Measurements from ENCODE around the gene ZNF592. TPM values are rescaled to one million over a fixed set of nuclear protein-coding genes. Genes with fewer than 3 reads are reported as not detected.
A peak's percentile ranks its signal among the peaks of the same experiment; 100 is the strongest.

Gene ZNF592
- total and polyA plus RNA-seq, 2 of the 13 experiments (the other 11 are each of a cell fraction or from before 2014, with no cell fraction given): 8.2 to 9.8 TPM

- Histone ChIP-seq H4K20me1 (ENCODE audit: insufficient read depth, low read length) (no peaks in the 10 kb centered on the region), H2AFZ (ENCODE audit: low read length) (no peak overlapping the region), H3K79me2 (ENCODE audit: insufficient read depth, low read length) (no peaks in the 10 kb centered on the region), H3K36me3 (replicated peaks in 1 of 2; ENCODE audit: control insufficient read depth in 1 of 2, insufficient read depth in 2 of 2, low read length in 2 of 2) (no peaks in the 10 kb centered on the region), H3K27me3 (ENCODE audit: control insufficient read depth in 1 of 2, insufficient read depth in 2 of 2, low read length in 2 of 2) (no peaks in the 10 kb centered on the region; a peak in 2 of 5 replicates), H3K9me3 (ENCODE audit: low read length) (no peaks in the 10 kb centered on the region), H3K27ac (ENCODE audit: extremely low read length, insufficient read depth, low read length) (no peak overlapping the region), H3K4me1 (ENCODE audit: insufficient read depth, low read length) (peaks cover 42% of the 10 kb centered on the region), H3K9ac (ENCODE audit: insufficient read depth, low read depth, low read length) (no peak overlapping the region), H3K4me2 (ENCODE audit: low read depth, low read length) (peak overlapping the region; percentile 63), H3K4me3 (replicated peaks in 1 of 3; ENCODE audit: insufficient read depth in 1 of 3, low read depth in 2 of 3, low read length in 3 of 3) (0 out of 6 replicates have a peak overlapping the region, but pooled peaks of 1 of the 3 experiments have one; percentile 36)
- intact Hi-C loops (cut with micrococcal nuclease; ENCODE audit: unreplicated experiment) (loop anchor here (1.0 to 10.0 kb wide), 2 partner anchors 48 to 102 kb away; no protein-coding TSS in a partner anchor), in situ Hi-C loops (cut with HindIII; ENCODE audit: extremely low pct_ligation_motif_present, low pct_unique_long_range_greater_than_20kb) (loop anchor here (5.0 to 25.0 kb wide), 3 partner anchors 101 to 336 kb away; no protein-coding TSS in a partner anchor)
- WGBS (ENCODE audit: low lambda C conversion rate): 2% methylated on average over 6 of the region's 6 CpGs
- DNase-seq (ENCODE audit: low spot score): peak; percentile 48
- FAIRE-seq: peak; percentile 71
- ChIA-PET CTCF (ENCODE audit: low intra/inter-chr PET ratio, low total read pairs) (interaction anchor here (0.6 to 2.2 kb wide), 4 partner anchors 19 to 108 kb away, joined by 3 to 14 read pairs (median 4); no protein-coding TSS in a partner anchor), POLR2A (no interaction called here)
- peak; percentile 89 for ATAC-seq
- no TSS peak for BruUV-seq (replicated peaks)
- TF ChIP-seq ZBTB39 (CRISPR knock-in tag; IDR thresholded peaks at IDR 0.05) (no peak), FOSL2 (CRISPR knock-in tag; IDR thresholded peaks at IDR 0.05) (peak; percentile 18; the same call in 1 of the 2 replicates), TBP (CRISPR knock-in tag; IDR thresholded peaks at IDR 0.05) (no peak), RFXAP (CRISPR knock-in tag; IDR thresholded peaks at IDR 0.05; ENCODE audit: borderline replicate concordance) (0 out of 2 replicates have a peak, but pooled peaks have one; percentile 54), SOX13 (IDR thresholded peaks at IDR 0.05) (no peak), SOX13 (CRISPR knock-in tag; conservative IDR thresholded peaks at IDR 0.05 in 1 of 2, IDR thresholded peaks at IDR 0.05 in 1 of 2) (0 out of 4 replicates have a peak, but pooled peaks of 1 of the 2 experiments have one; percentile 17), ZNF121 (CRISPR knock-in tag; IDR thresholded peaks at IDR 0.05) (no peak), ZNF274 (CRISPR knock-in tag; IDR thresholded peaks at IDR 0.05) (0 out of 2 replicates have a peak, but pooled peaks have one; percentile 38), FOXP4 (CRISPR knock-in tag; IDR thresholded peaks at IDR 0.05) (0 out of 2 replicates have a peak, but pooled peaks have one; percentile 32), JUN (CRISPR knock-in tag; IDR thresholded peaks at IDR 0.05) (no peak)
- TF ChIP-seq, protein P1, sequence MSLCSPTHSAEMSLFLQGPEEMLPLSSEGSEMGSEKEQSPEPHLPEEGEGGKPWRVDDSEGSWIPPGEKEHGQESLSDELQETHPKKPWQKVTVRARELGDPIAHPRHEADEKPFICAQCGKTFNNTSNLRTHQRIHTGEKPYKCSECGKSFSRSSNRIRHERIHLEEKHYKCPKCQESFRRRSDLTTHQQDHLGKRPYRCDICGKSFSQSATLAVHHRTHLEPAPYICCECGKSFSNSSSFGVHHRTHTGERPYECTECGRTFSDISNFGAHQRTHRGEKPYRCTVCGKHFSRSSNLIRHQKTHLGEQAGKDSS (CRISPR knock-in tag; IDR thresholded peaks at IDR 0.05; ENCODE audit: borderline replicate concordance, low read depth): 0 out of 2 replicates have a peak, but pooled peaks have one; percentile 63
- TF ChIP-seq, protein P2, sequence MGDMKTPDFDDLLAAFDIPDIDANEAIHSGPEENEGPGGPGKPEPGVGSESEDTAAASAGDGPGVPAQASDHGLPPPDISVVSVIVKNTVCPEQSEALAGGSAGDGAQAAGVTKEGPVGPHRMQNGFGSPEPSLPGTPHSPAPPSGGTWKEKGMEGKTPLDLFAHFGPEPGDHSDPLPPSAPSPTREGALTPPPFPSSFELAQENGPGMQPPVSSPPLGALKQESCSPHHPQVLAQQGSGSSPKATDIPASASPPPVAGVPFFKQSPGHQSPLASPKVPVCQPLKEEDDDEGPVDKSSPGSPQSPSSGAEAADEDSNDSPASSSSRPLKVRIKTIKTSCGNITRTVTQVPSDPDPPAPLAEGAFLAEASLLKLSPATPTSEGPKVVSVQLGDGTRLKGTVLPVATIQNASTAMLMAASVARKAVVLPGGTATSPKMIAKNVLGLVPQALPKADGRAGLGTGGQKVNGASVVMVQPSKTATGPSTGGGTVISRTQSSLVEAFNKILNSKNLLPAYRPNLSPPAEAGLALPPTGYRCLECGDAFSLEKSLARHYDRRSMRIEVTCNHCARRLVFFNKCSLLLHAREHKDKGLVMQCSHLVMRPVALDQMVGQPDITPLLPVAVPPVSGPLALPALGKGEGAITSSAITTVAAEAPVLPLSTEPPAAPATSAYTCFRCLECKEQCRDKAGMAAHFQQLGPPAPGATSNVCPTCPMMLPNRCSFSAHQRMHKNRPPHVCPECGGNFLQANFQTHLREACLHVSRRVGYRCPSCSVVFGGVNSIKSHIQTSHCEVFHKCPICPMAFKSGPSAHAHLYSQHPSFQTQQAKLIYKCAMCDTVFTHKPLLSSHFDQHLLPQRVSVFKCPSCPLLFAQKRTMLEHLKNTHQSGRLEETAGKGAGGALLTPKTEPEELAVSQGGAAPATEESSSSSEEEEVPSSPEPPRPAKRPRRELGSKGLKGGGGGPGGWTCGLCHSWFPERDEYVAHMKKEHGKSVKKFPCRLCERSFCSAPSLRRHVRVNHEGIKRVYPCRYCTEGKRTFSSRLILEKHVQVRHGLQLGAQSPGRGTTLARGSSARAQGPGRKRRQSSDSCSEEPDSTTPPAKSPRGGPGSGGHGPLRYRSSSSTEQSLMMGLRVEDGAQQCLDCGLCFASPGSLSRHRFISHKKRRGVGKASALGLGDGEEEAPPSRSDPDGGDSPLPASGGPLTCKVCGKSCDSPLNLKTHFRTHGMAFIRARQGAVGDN (CRISPR knock-in tag; IDR thresholded peaks at IDR 0.05): peak; percentile 53
- TF ChIP-seq, protein P3, sequence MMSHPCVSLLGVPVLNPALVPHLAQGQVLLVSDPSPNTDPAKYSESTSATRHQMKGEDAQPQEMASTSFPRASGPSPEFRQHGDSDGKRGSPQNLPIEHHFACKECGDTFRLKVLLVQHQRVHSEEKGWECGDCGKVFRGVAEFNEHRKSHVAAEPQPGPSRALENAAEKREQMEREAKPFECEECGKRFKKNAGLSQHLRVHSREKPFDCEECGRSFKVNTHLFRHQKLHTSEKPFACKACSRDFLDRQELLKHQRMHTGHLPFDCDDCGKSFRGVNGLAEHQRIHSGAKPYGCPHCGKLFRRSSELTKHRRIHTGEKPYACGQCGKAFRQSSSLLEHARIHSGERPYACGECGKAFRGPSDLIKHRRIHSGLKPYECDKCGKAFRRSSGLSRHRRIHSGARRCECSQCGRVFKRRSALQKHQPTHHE (CRISPR knock-in tag; IDR thresholded peaks at IDR 0.05; ENCODE audit: borderline replicate concordance): no peak
Observed at GRCh38 chr15:84826369-84826823, 78.0 kb downstream of the ZNF592 start.
